GM18511 (cell line): Measurements from ENCODE around the gene CYTH4.
"Not testable (repeated sequence)": the region's sequence is repeated elsewhere in the genome, so short reads cannot be mapped to it uniquely, and the experiment has no call there.

Source experiments
- ATAC-seq: cut with Tn5 transposase; IDR thresholded peaks from one replicate; pipeline ENCODE4 v1.9.1; 2021; ENCODE audit warnings: mild to moderate bottlenecking, moderate library complexity; ENCODE audit not compliant: unreplicated experiment

Gene CYTH4

GRCh38 chr22:37248251-37248650, 34.1 kb upstream of the CYTH4 start:
- no peak for ATAC-seq

- ATAC-seq = no peak
Observed at GRCh38 chr22:37249986-37250385, 32.3 kb upstream of the CYTH4 start.

GRCh38 chr22:37251836-37252235, 30.5 kb upstream of the CYTH4 start:
- not testable (repeated sequence) for ATAC-seq

GRCh38 chr22:37253126-37253660, 29.1 kb upstream of the CYTH4 start:
- no peak for ATAC-seq

- no peak for ATAC-seq
Observed at GRCh38 chr22:37254209-37254866, 28.0 kb upstream of the CYTH4 start.

- ATAC-seq = no peak
Observed at GRCh38 chr22:37254867-37255233, 27.5 kb upstream of the CYTH4 start.

GRCh38 chr22:37255558-37256006, 26.7 kb upstream of the CYTH4 start:
- no peak for ATAC-seq

- ATAC-seq = no peak
Observed at GRCh38 chr22:37256075-37256726, 26.1 kb upstream of the CYTH4 start.

- ATAC-seq = no peak
Observed at GRCh38 chr22:37258005-37258752, 24.1 kb upstream of the CYTH4 start.

- ATAC-seq = no peak
Observed at GRCh38 chr22:37258753-37259401, 23.4 kb upstream of the CYTH4 start.

GRCh38 chr22:37259540-37260029, 22.7 kb upstream of the CYTH4 start:
- no peak for ATAC-seq

GRCh38 chr22:37260155-37260795, 22.0 kb upstream of the CYTH4 start:
- no peak for ATAC-seq

- ATAC-seq = no peak
Observed at GRCh38 chr22:37260901-37261336, 21.4 kb upstream of the CYTH4 start.

- no peak for ATAC-seq
Observed at GRCh38 chr22:37262346-37262745, 20.0 kb upstream of the CYTH4 start.

GRCh38 chr22:37263966-37264887, 18.1 kb upstream of the CYTH4 start:
- no peak for ATAC-seq

- no peak for ATAC-seq
Observed at GRCh38 chr22:37266581-37267134, 15.7 kb upstream of the CYTH4 start.

GRCh38 chr22:37267135-37267587, 15.1 kb upstream of the CYTH4 start:
- ATAC-seq = no peak

GRCh38 chr22:37267661-37268413, 14.5 kb upstream of the CYTH4 start:
- no peak for ATAC-seq
